HUES48 (cell line): ENCODE data around the gene P4HA2.

ENCODE experiments used
- H3K27ac ChIP-seq: one replicate; pipeline ENCODE4 v1.7.0; 2013; ENCODE audit warnings: low read depth, low read length, inconsistent platforms
- H3K27me3 ChIP-seq: 2 replicates; pipeline ENCODE4 v1.6.1; 2013; ENCODE audit warnings: mild to moderate bottlenecking, low read length; ENCODE audit not compliant: control insufficient read depth, insufficient read depth
- H3K36me3 ChIP-seq: 2 replicates; pipeline ENCODE4 v1.6.1; 2013; ENCODE audit warnings: low read length; ENCODE audit not compliant: control insufficient read depth, insufficient read depth
- H3K4me1 ChIP-seq: 2 replicates; pipeline ENCODE4 v1.6.1; 2013; ENCODE audit warnings: mild to moderate bottlenecking, low read length; ENCODE audit not compliant: control insufficient read depth, insufficient read depth
- H3K4me3 ChIP-seq: 2 replicates; pipeline ENCODE4 v1.5.1; 2013; ENCODE audit warnings: mild to moderate bottlenecking, low read depth, low read length
- H3K9ac ChIP-seq: 2 replicates; pipeline ENCODE4 v1.6.1; 2013; ENCODE audit warnings: mild to moderate bottlenecking, low read depth, low read length, moderate library complexity
- H3K9me3 ChIP-seq: 2 replicates; pipeline ENCODE4 v1.6.1; 2013; ENCODE audit warnings: low read length; ENCODE audit not compliant: control insufficient read depth, insufficient read depth

The P4HA2 gene

DNA sequence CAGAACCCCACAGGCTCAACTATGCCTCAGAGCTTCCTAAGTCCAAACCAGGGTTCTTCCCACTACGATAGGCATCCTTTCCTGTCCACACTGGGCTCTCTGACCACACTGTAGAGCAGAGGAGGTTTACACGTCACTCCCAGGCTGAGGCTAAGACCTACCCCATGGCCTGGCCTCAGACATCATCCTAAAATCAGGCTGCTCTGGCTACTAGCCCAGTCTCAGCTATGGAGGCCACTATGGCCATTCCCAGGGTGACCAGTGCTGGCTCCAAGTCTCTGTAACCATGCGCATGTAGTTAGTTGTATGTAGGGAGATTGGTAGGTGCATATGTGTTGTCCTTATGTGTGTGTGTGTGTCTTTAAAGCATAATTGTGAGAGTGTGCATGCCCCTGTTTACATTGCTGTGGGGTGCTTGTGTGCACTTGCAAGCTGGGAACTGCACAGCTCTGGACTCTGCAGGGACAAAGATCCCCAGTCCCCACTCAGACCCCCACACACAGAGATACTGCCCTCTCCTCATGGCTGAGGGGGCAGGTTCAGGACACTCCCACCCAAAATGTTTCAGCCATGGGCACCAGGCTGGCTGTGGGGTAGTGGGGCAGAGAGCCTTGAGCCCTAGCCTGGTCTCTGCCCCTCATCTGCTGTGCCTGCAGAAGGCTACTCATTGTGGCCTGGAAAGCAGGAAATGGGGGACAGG is 42.1 kb upstream of the P4HA2 start:
- no peaks in the 10 kb centered on the region for H3K4me1 ChIP-seq
- no peaks in the 10 kb centered on the region for H3K9me3 ChIP-seq
- H3K36me3 ChIP-seq = no peaks in the 10 kb centered on the region
- H3K27ac ChIP-seq = no peak overlapping the region
- H3K4me3 ChIP-seq = no peak overlapping the region
- no peak overlapping the region for H3K9ac ChIP-seq
- no peaks in the 10 kb centered on the region for H3K27me3 ChIP-seq

DNA sequence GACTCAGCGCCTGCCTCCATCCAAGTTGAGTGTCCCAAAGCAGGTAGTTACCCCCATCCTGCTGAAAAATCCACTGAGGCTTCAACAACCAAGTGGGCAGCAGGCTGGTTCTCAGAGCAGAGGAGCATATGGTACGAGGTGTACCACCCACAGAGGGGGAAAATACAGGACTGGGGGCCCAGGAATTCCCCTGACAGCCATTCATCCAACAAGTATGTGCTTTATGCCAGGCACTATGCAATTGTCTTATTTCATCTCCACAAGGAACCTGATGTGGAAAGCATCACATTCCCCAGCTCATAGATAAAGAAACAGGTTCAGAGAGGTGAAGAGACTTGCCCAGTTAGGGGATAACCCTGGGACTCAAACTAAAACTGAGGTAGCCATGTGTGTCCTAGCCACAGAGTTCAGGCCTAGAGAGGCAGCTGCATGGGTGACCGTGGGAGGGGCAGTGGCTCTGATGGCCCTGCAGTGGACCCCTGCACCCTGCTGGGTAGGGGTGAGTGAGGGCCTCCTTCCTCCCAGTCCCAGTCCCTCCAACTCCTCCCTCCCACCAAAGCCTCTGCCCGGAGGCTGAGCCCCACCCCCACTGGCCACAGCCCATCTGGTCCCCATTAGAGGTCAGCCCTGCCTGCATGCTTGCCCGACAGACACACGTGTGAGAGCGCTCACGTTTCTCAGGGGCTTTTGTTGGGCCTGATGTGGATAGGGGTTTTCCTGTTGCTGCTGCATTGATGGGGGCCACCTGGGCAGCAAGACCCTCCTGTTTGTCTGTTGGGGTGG is 41.3 kb upstream of the P4HA2 start:
- no peak overlapping the region for H3K4me3 ChIP-seq
- H3K4me1 ChIP-seq = no peaks in the 10 kb centered on the region
- no peak overlapping the region for H3K27ac ChIP-seq
- H3K36me3 ChIP-seq = no peaks in the 10 kb centered on the region
- no peaks in the 10 kb centered on the region for H3K9me3 ChIP-seq
- no peak overlapping the region for H3K9ac ChIP-seq
- no peaks in the 10 kb centered on the region for H3K27me3 ChIP-seq

DNA sequence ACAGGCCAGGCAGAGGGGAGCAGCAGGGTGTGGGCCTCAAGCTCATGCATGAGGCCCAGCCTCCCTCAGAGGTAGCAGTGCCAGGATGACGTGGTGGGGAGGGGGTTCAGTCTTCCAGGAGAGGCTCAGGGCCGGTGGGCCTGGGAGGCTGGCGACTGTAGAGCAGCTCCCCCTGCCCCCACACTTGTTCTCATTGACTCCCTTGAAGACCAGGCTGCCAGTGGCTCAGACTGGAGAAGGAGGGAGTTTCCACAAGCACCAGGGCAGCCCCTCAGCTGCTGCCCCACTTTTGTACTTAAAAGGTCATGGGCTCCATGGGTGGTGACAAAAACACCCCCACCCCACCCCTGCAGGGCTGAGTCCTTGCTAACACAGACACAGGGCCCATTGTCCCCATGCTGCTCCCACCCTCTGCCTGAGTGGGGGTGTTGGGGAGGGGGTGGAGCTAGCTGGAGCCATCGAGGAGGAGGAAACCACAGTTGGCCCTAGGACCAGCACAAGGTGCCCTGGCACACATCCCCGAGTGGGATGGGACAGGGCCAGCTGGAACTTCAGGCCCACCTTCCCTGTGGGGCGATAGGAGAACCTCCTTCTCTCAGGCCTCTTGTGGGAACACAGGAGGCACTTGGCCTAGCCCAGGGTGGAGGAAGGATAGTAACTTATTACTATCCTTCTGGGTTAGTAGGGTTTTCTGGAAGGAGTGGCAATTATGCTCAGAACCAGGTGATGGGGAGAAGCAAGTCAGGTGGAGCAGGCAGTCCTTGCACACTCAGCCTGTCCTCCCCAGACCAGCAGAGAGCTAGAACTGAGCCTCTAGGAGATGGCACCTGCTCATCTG is 40.5 kb upstream of the P4HA2 start:
- no peaks in the 10 kb centered on the region for H3K27me3 ChIP-seq
- H3K4me3 ChIP-seq = no peak overlapping the region
- H3K27ac ChIP-seq = no peak overlapping the region
- H3K36me3 ChIP-seq = no peaks in the 10 kb centered on the region
- no peak overlapping the region for H3K9ac ChIP-seq
- no peaks in the 10 kb centered on the region for H3K4me1 ChIP-seq
- H3K9me3 ChIP-seq = no peaks in the 10 kb centered on the region

DNA sequence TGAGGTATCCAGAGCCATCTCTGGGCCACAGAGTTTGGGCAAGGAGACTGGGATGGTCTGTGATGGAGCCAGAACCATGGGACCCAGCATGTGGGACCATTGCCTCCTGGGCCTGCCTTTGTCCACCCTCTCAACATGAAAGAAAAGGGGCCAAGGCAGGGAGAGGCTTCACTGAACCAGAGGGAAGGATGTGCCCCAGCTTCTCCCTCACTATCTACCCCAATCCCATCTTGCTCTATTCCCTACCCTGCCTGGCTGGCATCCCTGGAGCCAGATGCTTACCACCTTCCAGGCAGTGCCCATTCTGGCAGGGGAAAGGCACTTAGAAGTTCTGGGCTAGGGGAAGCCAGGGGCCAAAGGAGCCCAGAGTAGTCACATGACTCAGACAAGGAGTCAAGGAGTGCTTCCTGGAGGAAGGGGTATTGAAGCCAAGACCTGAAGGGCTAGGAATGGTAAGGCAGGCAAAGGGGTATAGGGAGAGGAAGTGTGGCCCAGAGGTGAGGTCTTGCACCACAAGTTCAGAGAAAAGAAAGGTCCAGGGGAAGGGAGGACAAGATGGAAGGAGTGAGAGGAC is 39.6 kb upstream of the P4HA2 start:
- H3K27me3 ChIP-seq = no peaks in the 10 kb centered on the region

DNA sequence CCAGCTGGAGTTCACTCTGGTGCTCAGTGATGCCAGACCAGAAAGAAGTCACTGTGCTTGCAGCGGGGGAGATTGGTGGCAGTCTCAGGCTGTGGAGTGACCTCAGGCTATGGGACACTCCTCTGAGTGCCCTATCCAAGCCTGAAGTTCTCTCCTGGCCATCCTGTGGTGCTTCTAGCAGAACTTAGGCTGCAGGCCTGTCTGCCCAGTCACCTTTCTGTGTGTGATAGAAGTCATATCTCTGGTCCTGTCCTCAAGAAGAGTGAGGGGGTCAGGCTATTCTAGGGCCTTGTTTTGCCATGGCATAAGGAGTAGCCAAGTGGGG is 39.1 kb upstream of the P4HA2 start:
- H3K9me3 ChIP-seq = no peaks in the 10 kb centered on the region
- no peaks in the 10 kb centered on the region for H3K4me1 ChIP-seq
- H3K36me3 ChIP-seq = no peaks in the 10 kb centered on the region; the same call in 1 of the 2 replicates
- H3K9ac ChIP-seq = no peak overlapping the region
- no peak overlapping the region for H3K27ac ChIP-seq
- H3K4me3 ChIP-seq = no peak overlapping the region
- H3K27me3 ChIP-seq = no peaks in the 10 kb centered on the region

More for the DNA sequence above, 39.6 kb upstream of the P4HA2 start:
- Histone ChIP-seq H3K4me1 (no peaks in the 10 kb centered on the region), H3K4me3 (no peak overlapping the region), H3K9me3 (no peaks in the 10 kb centered on the region), H3K36me3 (no peaks in the 10 kb centered on the region; the same call in 1 of the 2 replicates), H3K27ac (no peak overlapping the region), H3K9ac (no peak overlapping the region)

DNA sequence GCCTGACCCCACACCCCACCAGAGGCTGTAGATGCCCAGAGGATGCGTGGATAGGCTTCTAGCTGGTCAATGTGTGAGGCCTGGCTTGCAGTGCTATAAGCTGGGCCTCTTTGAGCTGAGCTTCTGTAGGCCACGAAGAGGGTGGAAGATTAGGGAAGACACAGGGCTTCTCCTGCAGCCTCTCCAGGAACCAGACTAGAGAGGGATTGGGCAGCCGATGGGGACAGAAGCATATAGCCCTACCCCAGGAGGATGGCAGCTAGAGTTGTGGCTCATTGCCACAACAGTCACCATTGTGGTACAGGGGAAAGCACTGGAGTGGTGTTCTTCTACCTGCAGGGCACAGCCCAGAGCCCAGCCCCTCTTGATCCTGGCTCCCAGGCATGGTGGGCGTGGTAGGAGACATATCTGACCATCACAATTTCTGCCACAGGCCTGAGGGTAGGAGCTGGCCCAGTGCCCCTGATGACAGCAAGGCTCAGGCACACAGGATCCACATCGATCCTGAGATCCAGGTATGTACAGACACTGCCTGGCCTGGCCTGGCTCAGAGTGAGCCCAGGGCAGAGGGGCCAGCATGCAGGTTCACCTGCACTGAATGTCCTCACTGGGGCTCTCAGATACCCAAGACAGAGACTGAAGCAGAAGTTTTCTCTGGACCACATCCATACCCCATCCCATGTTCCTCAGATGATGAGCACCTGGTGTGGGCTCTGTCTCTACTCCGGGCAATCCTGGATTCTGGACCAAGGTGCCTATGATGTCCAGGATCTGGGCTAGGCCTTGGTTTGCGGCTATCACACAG is 38.6 kb upstream of the P4HA2 start:
- Histone ChIP-seq H3K27me3 (no peaks in the 10 kb centered on the region), H3K4me3 (no peak overlapping the region), H3K36me3 (no peaks in the 10 kb centered on the region; the same call in 1 of the 2 replicates), H3K27ac (no peak overlapping the region), H3K9me3 (no peaks in the 10 kb centered on the region), H3K4me1 (no peaks in the 10 kb centered on the region), H3K9ac (no peak overlapping the region)

DNA sequence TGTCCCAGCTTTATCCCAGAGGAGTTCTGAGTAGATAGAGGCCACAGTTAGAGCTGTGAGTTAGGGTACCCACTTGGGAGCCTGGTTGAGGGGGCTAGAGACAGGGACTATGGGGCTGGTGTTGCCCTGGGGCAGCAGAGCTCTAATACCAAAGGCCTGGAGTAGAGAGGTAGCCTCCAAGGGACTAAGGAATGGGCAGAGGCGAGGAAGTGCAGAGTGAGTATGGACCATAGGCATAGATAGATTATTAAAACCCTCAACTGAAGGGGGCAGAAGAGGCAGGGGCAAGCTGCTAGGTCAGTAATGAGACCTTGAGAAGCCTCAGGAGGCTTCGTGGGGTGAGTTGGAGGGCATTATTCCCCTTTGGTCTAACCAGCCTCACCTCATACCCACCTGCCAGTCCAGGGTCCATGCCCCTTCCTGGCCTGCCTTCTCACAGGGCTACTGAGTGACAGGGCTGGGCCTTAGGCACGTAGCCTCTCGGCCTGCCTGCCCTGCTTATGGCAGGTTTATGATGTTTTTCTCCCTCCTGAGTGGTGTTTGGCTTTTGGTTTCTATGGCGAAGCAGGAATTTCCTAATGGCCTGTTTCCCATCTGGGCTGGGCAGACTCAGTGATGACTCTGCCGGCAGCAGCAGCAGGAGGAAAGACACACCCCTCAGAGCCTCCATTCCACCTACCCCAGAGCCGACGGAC is 37.8 kb upstream of the P4HA2 start:
- Histone ChIP-seq H3K4me1 (peaks cover 3% of the 10 kb centered on the region; the same call in 1 of the 2 replicates), H3K36me3 (no peaks in the 10 kb centered on the region; the same call in 1 of the 2 replicates), H3K9ac (no peak overlapping the region), H3K27ac (no peak overlapping the region), H3K4me3 (no peak overlapping the region), H3K27me3 (no peaks in the 10 kb centered on the region), H3K9me3 (no peaks in the 10 kb centered on the region)

DNA sequence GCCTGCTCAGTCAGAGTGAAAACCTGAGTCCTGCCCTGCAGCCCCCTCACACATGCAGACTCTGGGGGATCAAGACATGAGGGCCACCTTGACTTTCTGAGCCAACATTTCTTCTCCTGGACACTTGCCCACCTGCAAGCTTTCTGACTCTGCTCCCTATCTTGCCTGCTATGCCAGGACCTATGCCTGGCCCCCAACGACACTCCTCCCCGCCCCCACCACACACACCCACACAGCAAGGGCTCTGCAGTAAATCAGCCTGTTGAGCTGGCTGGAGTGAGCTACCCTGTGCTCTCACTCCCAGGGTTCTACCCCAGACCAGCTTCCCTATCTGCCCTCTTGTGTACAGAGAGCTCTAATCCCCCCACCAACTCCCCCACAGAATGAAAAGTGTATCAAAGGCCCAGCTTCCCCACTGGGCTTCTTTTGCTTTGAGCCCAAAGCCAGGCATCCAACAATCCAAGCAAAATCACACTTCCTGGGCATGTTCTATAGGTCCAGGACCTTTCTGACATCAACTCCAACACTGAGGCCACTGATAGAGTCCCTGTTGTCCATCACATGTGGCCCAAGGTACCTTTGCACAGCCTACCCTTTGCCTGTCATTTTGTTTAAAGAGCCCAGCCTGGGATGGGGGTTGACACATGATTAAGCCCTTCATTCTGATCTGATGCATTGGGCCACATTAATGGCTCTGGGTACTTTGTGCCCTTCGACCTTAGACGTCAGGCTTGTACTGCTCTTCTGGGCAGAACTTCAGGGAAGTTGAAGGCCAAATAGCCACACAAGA is 37.1 kb upstream of the P4HA2 start:
- no peak overlapping the region for H3K4me3 ChIP-seq

DNA sequence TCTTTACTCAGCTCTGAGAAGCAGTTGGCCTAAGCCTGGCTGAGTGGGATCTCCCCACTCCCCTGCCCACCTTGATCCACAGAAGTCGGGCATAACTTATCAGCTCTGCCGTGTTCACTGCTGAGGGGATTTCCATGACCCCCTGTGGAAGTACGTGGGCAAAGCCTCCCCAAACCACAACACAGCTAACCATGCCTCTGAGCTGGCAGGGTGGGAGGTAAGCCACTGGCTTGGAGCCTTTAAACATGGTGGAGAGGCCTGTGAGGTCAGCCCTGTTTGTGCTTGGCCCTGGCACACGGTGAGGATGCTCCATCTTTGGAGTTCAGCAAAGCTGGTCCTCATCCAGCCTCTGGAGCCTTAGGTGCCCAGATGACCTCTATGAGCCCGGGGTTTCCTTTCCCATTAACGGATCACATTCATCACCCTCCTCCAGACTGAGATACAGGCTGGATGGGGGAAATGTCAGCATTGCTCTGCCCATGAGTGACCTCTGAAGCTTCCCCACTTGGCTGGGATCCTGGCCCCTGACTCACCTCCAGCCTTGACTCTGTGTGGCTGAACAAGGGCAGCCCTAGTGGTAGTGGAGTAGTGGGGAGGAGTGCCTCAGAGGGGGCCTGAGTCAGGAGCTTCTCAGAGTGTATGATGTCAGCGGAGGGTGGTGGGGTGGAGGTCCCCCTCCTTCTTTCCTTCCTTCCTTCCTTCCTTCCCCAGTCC is 36.1 kb upstream of the P4HA2 start:
- H3K9ac ChIP-seq = no peak overlapping the region
- no peaks in the 10 kb centered on the region; the same call in 1 of the 2 replicates for H3K36me3 ChIP-seq
- H3K9me3 ChIP-seq = no peaks in the 10 kb centered on the region
- H3K27me3 ChIP-seq = peaks cover under 1% of the 10 kb centered on the region; the same call in 1 of the 2 replicates
- H3K4me3 ChIP-seq = no peak overlapping the region
- H3K4me1 ChIP-seq = peaks cover 5% of the 10 kb centered on the region; the same call in 1 of the 2 replicates
- no peak overlapping the region for H3K27ac ChIP-seq

More for the DNA sequence above, 37.1 kb upstream of the P4HA2 start:
- H3K4me1 ChIP-seq = peaks cover 5% of the 10 kb centered on the region; the same call in 1 of the 2 replicates
- no peak overlapping the region for H3K27ac ChIP-seq
- H3K36me3 ChIP-seq = no peaks in the 10 kb centered on the region; the same call in 1 of the 2 replicates
- H3K9me3 ChIP-seq = no peaks in the 10 kb centered on the region
- no peaks in the 10 kb centered on the region for H3K27me3 ChIP-seq
- no peak overlapping the region for H3K9ac ChIP-seq
